ENCODE results near the gene ATXN2L. TPM values are rescaled to one million over a fixed set of nuclear protein-coding genes. Genes with fewer than 3 reads are reported as not detected.

Gene ATXN2L
- total and polyA plus RNA-seq, 2 of the 13 experiments (the other 11 are each of a cell fraction or from before 2014, with no cell fraction given) = 40.8 to 55.1 TPM

GRCh38 chr16:28845761-28846079 lies 22.9 kb downstream of the ATXN2L start (continued):
- TF ChIP-seq ZFP37 (CRISPR knock-in tag; IDR thresholded peaks at IDR 0.05; ENCODE audit: borderline replicate concordance) = no peak
- no peak for TF ChIP-seq FLYWCH1 (CRISPR knock-in tag; IDR thresholded peaks at IDR 0.05)
- no peak for TF ChIP-seq ZNF431 (CRISPR knock-in tag; IDR thresholded peaks at IDR 0.05; ENCODE audit: borderline replicate concordance, low read depth)
- 0 out of 2 replicates have a peak, but pooled peaks have one; percentile 80 for TF ChIP-seq FOXO4 (CRISPR knock-in tag; conservative IDR thresholded peaks at IDR 0.05)
- TF ChIP-seq ELF3 (CRISPR knock-in tag; IDR thresholded peaks at IDR 0.05) = no peak
- TF ChIP-seq TBP (CRISPR knock-in tag; IDR thresholded peaks at IDR 0.05) = no peak
- TF ChIP-seq ZNF101 (CRISPR knock-in tag; IDR thresholded peaks at IDR 0.05; ENCODE audit: borderline replicate concordance, low read depth) = no peak
- TF ChIP-seq EP300 (IDR thresholded peaks at IDR 0.05; ENCODE audit: low read depth in 2 of 2, low read length in 2 of 2) = no peak
- peak; percentile 15; the same call in 1 of the 2 replicates for TF ChIP-seq EP300 (CRISPR knock-in tag; IDR thresholded peaks at IDR 0.05; ENCODE audit: borderline replicate concordance)
- peak; percentile 14; the same call in 1 of the 2 replicates for TF ChIP-seq DZIP1 (CRISPR knock-in tag; IDR thresholded peaks at IDR 0.05)
- TF ChIP-seq NFKBIZ (CRISPR knock-in tag; IDR thresholded peaks at IDR 0.05) = no peak
- TF ChIP-seq TERF1 (CRISPR knock-in tag; IDR thresholded peaks at IDR 0.05) = no peak
- no peak for TF ChIP-seq ZNF781 (CRISPR knock-in tag; IDR thresholded peaks at IDR 0.05; ENCODE audit: borderline replicate concordance, not compliant biosample characterization)
- TF ChIP-seq KDM5B (CRISPR knock-in tag; IDR thresholded peaks at IDR 0.05; ENCODE audit: borderline replicate concordance) = no peak
- TF ChIP-seq SRSF4 (IDR thresholded peaks at IDR 0.05; ENCODE audit: low read depth, low read length, poor library complexity, severe bottlenecking) = no peak
- no peak; the same call in 1 of the 2 replicates for TF ChIP-seq NFE2L1 (CRISPR knock-in tag; IDR thresholded peaks at IDR 0.05; ENCODE audit: borderline replicate concordance)
- no peak for TF ChIP-seq HNRNPLL (IDR thresholded peaks at IDR 0.05; ENCODE audit: low read depth, low read length, poor library complexity, severe bottlenecking)
- no peak for TF ChIP-seq NFE2L2 (IDR thresholded peaks at IDR 0.05; ENCODE audit: low read length)
- TF ChIP-seq ZNF652 (CRISPR knock-in tag; IDR thresholded peaks at IDR 0.05; ENCODE audit: borderline replicate concordance, low read depth) = no peak
- TF ChIP-seq ZBTB14 (CRISPR knock-in tag; IDR thresholded peaks at IDR 0.05) = no peak
- no peak for TF ChIP-seq ZNF616 (CRISPR knock-in tag; IDR thresholded peaks at IDR 0.05; ENCODE audit: low read depth)
- TF ChIP-seq KDM1A (CRISPR knock-in tag; IDR thresholded peaks at IDR 0.05) = no peak
